ENCODE results near the gene FRY. TPM values are rescaled to one million over a fixed set of nuclear protein-coding genes. Genes with fewer than 3 reads are reported as not detected.

The FRY gene
- total RNA-seq, 1 donor from 2014 or later = 29.8 TPM

GRCh38 chr13:32126756-32127155 lies 95.2 kb downstream of the FRY start:
- DNase-seq (ENCODE audit: low read depth) = no peak

GRCh38 chr13:32127691-32128090 lies 96.1 kb downstream of the FRY start:
- DNase-seq (ENCODE audit: low read depth) = no peak

- no peak for DNase-seq (ENCODE audit: low read depth)
Measured at GRCh38 chr13:32134241-32135055, 102.9 kb downstream of the FRY start.

GRCh38 chr13:32135056-32135390 lies 103.4 kb downstream of the FRY start:
- DNase-seq (ENCODE audit: low read depth) = no peak

GRCh38 chr13:32135655-32136054 lies 104.1 kb downstream of the FRY start:
- peak; percentile 39 for DNase-seq (ENCODE audit: low read depth)

GRCh38 chr13:32136061-32136460 lies 104.5 kb downstream of the FRY start:
- DNase-seq (ENCODE audit: low read depth) = no peak

- peak; percentile 63 for DNase-seq (ENCODE audit: low read depth)
Measured at GRCh38 chr13:32136716-32137115, 105.1 kb downstream of the FRY start.

GRCh38 chr13:32139251-32139650 lies 107.7 kb downstream of the FRY start:
- no peak for DNase-seq (ENCODE audit: low read depth)

GRCh38 chr13:32140109-32140508 lies 108.5 kb downstream of the FRY start:
- no peak for DNase-seq (ENCODE audit: low read depth)

GRCh38 chr13:32141462-32141861 lies 109.9 kb downstream of the FRY start:
- DNase-seq (ENCODE audit: low read depth) = no peak

- no peak for DNase-seq (ENCODE audit: low read depth)
Measured at GRCh38 chr13:32142115-32142514, 110.5 kb downstream of the FRY start.

GRCh38 chr13:32142956-32143375 lies 111.4 kb downstream of the FRY start:
- no peak for DNase-seq (ENCODE audit: low read depth)

- no peak for DNase-seq (ENCODE audit: low read depth)
Measured at GRCh38 chr13:32147193-32147592, 115.6 kb downstream of the FRY start.

- no peak for DNase-seq (ENCODE audit: low read depth)
Measured at GRCh38 chr13:32147976-32148375, 116.4 kb downstream of the FRY start.

- DNase-seq (ENCODE audit: low read depth) = no peak
Measured at GRCh38 chr13:32150239-32150638, 118.7 kb downstream of the FRY start.

GRCh38 chr13:32150794-32151193 lies 119.2 kb downstream of the FRY start:
- peak; percentile 65 for DNase-seq (ENCODE audit: low read depth)

GRCh38 chr13:32151240-32151639 lies 119.7 kb downstream of the FRY start:
- no peak for DNase-seq (ENCODE audit: low read depth)

- no peak for DNase-seq (ENCODE audit: low read depth)
Measured at GRCh38 chr13:32153056-32153455, 121.5 kb downstream of the FRY start.

GRCh38 chr13:32159137-32159869 lies 127.7 kb downstream of the FRY start:
- DNase-seq (ENCODE audit: low read depth) = no peak

GRCh38 chr13:32162395-32163005 lies 130.9 kb downstream of the FRY start:
- no peak for DNase-seq (ENCODE audit: low read depth)

GRCh38 chr13:32164622-32165268 lies 133.2 kb downstream of the FRY start:
- DNase-seq (ENCODE audit: low read depth) = peak; percentile 96

GRCh38 chr13:32165796-32166195 lies 134.2 kb downstream of the FRY start:
- DNase-seq (ENCODE audit: low read depth) = peak; percentile 70
